Muscle layer of colon (tissue), 2 donors: ENCODE measurements around the gene SEMA4G.

Source experiments
- H3K27ac ChIP-seq: one replicate; pipeline ENCODE4 v1.7.0; 2013; ENCODE audit warnings: low read depth, mild to moderate bottlenecking, low read length, moderate library complexity
- H3K27me3 ChIP-seq, 2 donors: one replicate each; pipeline ENCODE4 v1.7.0; 2013; ENCODE audit warnings: low read length in 2 of 2, mild to moderate bottlenecking in 2 of 2; ENCODE audit not compliant: insufficient read depth in 2 of 2, control insufficient read depth in 1 of 2
- H3K36me3 ChIP-seq: one replicate; pipeline ENCODE4 v1.7.0; 2013; ENCODE audit warnings: mild to moderate bottlenecking, low read length; ENCODE audit not compliant: insufficient read depth
- H3K4me1 ChIP-seq: one replicate; pipeline ENCODE4 v1.7.0; 2013; ENCODE audit warnings: mild to moderate bottlenecking, low read length; ENCODE audit not compliant: insufficient read depth
- H3K4me3 ChIP-seq, 2 donors: one replicate each; pipeline ENCODE4 v1.7.0; 2013; ENCODE audit warnings: low read length in 2 of 2, low read depth in 1 of 2, mild to moderate bottlenecking in 1 of 2, moderate library complexity in 1 of 2
- H3K9ac ChIP-seq: one replicate; pipeline ENCODE4 v1.7.0; 2013; ENCODE audit warnings: low read length
- H3K9me3 ChIP-seq: one replicate; pipeline ENCODE4 v1.7.0; 2013; ENCODE audit warnings: mild to moderate bottlenecking, low read length
- donor health status: abdominal sarcoma.
- donor health status: Adenocarcinoma of cecum.

SEMA4G gene

DNA sequence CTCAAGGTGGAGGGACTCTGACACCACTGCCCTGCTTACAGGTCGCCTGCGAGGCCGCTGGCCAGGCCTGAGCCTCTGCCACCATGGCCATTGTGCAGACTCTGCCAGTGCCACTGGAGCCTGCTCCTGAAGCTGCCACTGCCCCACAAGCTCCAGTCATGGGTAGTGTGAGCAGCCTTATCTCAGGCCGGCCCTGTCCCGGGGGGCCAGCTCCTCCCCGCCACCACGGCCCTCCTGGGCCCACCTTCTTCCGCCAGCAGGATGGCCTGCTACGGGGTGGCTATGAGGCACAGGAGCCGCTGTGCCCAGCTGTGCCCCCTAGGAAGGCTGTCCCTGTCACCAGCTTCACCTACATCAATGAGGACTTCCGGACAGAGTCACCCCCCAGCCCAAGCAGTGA is 33.2 kb downstream of the SEMA4G start:
- Histone ChIP-seq H3K27ac (peak overlapping the region; percentile 65), H3K36me3 (peaks cover 32% of the 10 kb centered on the region), H3K4me1 (peaks cover 35% of the 10 kb centered on the region), H3K9ac (peak overlapping the region; percentile 94), H3K9me3 (no peaks in the 10 kb centered on the region), H3K4me3 (peak overlapping the region in 1 of 2 donors; percentile 79), H3K27me3 (no peaks in the 10 kb centered on the region)

DNA sequence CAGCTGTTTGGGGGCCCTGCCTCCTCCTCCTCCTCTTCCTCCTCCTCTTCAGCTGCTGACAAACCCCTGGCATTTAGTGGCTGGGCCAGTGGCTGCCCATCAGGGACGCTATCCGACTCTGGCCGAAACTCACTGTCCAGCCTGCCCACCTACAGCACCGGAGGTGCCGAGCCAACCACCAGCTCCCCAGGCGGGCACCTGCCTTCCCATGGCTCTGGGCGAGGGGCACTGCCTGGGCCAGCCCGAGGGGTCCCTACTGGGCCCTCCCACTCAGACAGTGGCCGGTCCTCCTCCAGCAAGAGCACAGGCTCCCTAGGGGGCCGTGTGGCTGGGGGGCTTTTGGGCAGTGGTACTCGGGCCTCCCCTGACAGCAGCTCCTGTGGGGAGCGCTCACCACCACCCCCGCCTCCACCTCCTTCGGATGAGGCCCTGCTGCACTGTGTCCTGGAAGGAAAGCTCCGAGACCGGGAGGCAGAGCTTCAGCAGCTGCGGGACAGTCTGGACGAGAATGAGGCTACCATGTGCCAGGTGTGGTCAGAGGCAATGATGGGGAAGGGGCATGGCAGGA is 34.4 kb downstream of the SEMA4G start:
- H3K4me1 ChIP-seq, result peaks cover 40% of the 10 kb centered on the region
- no peaks in the 10 kb centered on the region for H3K27me3 ChIP-seq
- H3K36me3 ChIP-seq, result peaks cover 32% of the 10 kb centered on the region
- H3K9ac ChIP-seq, result no peak overlapping the region
- H3K27ac ChIP-seq, result peak overlapping the region; percentile 19
- no peaks in the 10 kb centered on the region for H3K9me3 ChIP-seq
- H3K4me3 ChIP-seq, result no peak overlapping the region

DNA sequence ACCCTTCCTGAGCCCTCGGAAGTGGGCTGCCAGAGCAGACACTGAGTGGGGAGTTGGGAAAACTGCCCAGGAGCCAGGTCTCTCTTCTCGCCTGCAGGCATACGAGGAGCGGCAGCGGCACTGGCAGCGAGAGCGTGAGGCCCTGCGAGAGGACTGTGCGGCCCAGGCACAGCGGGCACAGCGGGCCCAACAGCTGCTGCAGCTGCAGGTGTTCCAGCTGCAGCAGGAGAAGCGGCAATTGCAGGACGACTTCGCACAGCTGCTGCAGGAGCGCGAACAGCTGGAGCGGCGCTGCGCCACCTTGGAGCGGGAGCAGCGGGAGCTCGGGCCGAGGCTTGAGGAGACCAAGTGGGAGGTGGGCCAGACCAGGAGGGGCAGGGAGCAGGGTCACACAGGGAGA is 36.1 kb downstream of the SEMA4G start:
- no peak overlapping the region for H3K9ac ChIP-seq
- peaks cover 32% of the 10 kb centered on the region for H3K36me3 ChIP-seq
- H3K9me3 ChIP-seq, result no peaks in the 10 kb centered on the region
- no peak overlapping the region for H3K4me3 ChIP-seq
- no peaks in the 10 kb centered on the region for H3K27me3 ChIP-seq
- H3K4me1 ChIP-seq, result peaks cover 38% of the 10 kb centered on the region
- H3K27ac ChIP-seq, result no peak overlapping the region

DNA sequence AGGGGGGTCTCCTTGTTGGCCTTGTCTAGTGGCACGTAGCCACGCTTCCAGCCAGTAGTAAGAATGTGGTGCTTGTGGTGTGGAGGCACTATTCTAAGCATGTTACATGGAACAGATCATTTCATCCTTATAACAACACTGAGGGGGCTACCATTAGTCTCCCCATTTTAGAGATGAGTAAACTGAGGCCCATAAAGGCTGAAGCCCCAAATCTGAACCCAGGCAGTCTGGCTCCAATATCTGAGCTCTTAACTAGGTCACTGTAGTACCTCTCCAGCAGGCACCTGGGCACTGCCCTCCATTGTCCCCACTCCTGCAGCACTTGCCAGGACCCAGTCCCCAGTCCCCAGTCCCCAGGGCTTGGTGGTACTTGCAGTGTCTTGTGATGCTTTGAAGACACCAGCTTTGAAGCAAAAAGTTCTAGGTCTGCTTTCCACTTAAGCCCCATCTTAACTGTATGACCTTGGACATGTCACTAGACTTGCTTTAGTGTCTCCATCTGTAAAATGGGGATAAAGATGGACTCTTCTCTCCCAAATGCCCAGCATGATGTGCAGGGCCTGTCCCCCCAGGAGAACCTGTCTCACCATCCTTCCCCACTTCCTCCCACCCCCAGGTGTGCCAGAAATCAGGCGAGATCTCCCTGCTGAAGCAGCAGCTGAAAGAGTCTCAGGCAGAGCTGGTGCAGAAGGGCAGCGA is 36.7 kb downstream of the SEMA4G start:
- H3K27ac ChIP-seq, result no peak overlapping the region
- H3K4me3 ChIP-seq, result no peak overlapping the region
- peaks cover 32% of the 10 kb centered on the region for H3K4me1 ChIP-seq
- no peaks in the 10 kb centered on the region for H3K27me3 ChIP-seq
- peaks cover 32% of the 10 kb centered on the region for H3K36me3 ChIP-seq
- no peak overlapping the region for H3K9ac ChIP-seq
- H3K9me3 ChIP-seq, result no peaks in the 10 kb centered on the region

DNA sequence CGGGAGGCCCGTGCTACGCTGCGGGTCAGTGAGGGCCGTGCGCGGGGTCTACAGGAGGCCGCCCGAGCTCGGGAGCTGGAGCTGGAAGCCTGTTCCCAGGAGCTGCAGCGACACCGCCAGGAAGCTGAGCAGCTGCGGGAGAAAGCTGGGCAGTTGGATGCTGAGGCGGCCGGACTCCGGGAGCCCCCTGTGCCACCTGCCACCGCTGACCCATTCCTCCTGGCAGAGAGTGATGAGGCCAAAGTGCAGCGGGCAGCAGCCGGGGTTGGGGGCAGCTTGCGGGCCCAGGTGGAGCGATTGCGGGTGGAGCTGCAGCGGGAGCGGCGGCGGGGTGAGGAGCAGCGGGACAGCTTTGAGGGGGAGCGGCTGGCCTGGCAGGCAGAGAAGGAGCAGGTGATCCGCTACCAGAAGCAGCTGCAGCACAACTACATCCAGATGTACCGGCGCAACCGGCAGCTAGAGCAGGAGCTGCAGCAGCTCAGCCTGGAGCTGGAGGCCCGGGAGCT is 37.3 kb downstream of the SEMA4G start:
- Histone ChIP-seq H3K4me1 (peaks cover 26% of the 10 kb centered on the region), H3K9ac (no peak overlapping the region), H3K4me3 (no peak overlapping the region), H3K9me3 (no peaks in the 10 kb centered on the region), H3K27me3 (no peaks in the 10 kb centered on the region), H3K27ac (peak overlapping the region; percentile 58), H3K36me3 (peaks cover 32% of the 10 kb centered on the region)

DNA sequence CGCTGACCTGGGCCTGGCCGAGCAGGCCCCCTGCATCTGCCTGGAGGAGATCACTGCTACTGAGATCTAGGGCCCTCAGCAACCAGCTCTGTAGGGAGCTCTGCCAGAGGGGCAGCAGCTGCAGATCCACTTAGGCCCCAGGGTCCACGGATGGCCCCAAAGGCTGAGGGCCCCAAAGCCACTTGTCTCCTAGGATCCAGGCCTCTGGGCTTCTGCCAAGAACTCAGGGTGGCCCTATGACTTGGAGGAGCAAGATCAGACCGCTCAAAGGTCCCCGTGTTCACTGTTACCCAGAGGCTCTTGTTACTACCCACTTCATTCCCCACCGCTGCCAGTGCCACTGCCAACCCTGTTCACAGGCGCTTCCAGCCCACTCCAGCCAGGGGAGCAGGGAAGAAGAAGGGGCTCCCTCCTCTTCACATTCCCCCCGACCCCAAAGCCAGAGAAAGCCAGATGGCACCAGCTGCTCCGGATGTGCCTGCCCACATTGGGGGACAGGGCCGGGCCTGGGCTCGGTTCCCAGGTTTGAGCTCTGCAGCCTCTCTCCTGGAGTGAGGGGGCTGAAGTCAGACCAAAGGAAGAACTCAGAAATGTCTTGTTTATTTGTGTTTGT is 37.9 kb downstream of the SEMA4G start:
- H3K9ac ChIP-seq, result no peak overlapping the region
- H3K9me3 ChIP-seq, result no peaks in the 10 kb centered on the region
- H3K36me3 ChIP-seq, result peaks cover 32% of the 10 kb centered on the region
- H3K27me3 ChIP-seq, result no peaks in the 10 kb centered on the region
- peaks cover 23% of the 10 kb centered on the region for H3K4me1 ChIP-seq
- no peak overlapping the region for H3K4me3 ChIP-seq
- H3K27ac ChIP-seq, result peak overlapping the region; percentile 58

DNA sequence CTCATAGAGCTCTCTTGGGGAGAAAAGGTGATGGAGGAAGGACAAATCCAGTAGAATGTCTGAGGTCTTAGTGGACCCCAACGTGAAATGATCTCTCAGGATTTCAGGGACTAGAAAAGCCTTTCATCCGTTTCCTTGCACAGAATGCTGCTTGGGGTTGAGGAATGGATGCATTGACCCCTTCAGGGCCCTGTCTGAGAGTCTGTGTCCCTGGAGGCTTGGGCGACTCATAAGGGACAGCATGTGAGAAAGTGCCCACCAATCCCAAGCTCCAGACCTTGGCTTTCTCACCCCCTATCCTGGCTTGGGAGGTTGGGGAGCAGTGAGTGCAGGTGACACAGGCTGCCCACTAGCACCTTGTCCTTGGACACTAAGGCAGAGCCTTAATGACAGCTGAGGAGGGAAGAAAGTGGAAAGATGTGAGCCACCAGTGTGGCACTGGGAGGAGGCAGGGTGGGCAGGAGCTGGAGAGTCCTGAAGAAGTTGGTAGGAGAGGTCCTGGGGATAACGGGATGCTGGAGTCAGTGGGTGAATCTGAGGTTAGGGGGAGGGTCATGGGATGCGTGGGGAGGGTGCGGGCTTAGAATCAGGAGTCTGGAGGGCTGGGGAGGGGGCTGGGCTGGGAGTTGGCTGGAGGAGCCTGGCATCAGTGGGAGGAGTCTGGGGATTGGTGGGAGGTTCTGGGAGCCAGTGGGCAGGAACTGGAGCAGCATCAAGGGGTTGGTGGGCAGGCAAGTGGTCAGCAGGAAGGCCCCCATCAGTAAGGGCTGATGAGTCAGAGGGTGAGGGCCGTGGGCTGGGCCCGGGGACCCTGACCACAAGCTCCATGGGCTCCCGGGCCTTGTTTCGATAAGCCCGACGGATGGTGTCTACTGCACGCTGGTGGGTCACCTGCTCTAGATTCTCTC is 38.9 kb downstream of the SEMA4G start:
- peaks cover 22% of the 10 kb centered on the region for H3K4me1 ChIP-seq
- H3K27ac ChIP-seq, result peak overlapping the region; percentile 25
- no peaks in the 10 kb centered on the region for H3K27me3 ChIP-seq
- H3K4me3 ChIP-seq, result no peak overlapping the region
- H3K36me3 ChIP-seq, result peaks cover 26% of the 10 kb centered on the region
- no peaks in the 10 kb centered on the region for H3K9me3 ChIP-seq
- peak overlapping the region; percentile 35 for H3K9ac ChIP-seq

DNA sequence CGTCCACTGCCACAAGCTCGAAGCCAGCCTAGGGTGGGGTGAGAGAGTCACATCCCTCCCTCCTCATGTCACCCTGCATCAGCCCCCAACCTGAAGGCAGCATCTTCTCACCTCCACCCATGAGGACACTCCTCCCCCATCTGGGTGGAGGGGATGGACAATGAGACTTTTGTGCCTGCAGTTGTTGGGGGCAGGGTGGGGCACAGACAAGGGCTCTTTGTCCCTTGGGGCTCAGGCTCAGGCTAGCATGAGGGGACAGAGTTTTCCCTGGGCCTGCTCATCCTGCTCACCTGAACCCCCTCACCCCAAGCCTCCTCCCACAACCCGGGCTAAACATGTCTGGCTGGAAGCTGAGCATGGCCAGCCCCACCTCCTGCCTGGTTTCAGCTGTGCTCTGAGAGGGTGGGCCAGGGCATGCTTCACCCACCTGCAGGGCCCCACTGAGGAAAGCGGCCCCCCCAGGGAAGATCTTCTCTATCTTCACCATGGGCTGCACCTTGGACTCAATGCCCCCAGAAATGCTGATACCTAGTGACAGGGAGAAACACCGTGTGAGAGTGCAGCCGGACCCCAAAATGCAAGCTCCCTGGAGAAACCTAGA is 39.6 kb downstream of the SEMA4G start:
- H3K27ac ChIP-seq, result peak overlapping the region; percentile 6
- no peak overlapping the region for H3K4me3 ChIP-seq
- H3K4me1 ChIP-seq, result peaks cover 27% of the 10 kb centered on the region
- no peak overlapping the region for H3K9ac ChIP-seq
- H3K36me3 ChIP-seq, result peaks cover 18% of the 10 kb centered on the region
- no peaks in the 10 kb centered on the region for H3K27me3 ChIP-seq
- H3K9me3 ChIP-seq, result no peaks in the 10 kb centered on the region

DNA sequence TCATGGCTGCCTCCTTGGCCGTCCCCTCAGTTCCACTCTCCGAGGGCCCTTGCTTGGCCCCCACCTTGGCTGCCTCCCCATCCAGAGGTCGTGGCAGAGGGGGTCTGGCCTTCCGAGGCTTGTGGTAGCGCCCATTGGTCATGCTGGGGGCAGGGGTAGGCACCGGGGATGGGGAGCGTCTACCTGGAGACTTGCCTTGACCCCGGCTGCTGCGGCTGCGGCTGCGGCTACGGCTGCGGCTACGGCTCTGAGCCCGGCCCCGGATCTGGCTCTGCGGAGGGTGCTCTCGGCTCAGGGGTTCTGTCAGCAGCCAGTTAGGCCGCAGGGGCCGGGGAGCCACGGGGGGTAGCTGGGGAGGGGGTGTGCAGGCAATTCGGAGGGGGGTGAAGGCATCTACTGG is 41.0 kb downstream of the SEMA4G start:
- H3K27me3 ChIP-seq, result no peaks in the 10 kb centered on the region
- H3K27ac ChIP-seq, result no peak overlapping the region
- H3K4me1 ChIP-seq, result peaks cover 30% of the 10 kb centered on the region
- H3K36me3 ChIP-seq, result peaks cover 10% of the 10 kb centered on the region
- no peak overlapping the region for H3K4me3 ChIP-seq
- H3K9me3 ChIP-seq, result no peaks in the 10 kb centered on the region
- H3K9ac ChIP-seq, result no peak overlapping the region

DNA sequence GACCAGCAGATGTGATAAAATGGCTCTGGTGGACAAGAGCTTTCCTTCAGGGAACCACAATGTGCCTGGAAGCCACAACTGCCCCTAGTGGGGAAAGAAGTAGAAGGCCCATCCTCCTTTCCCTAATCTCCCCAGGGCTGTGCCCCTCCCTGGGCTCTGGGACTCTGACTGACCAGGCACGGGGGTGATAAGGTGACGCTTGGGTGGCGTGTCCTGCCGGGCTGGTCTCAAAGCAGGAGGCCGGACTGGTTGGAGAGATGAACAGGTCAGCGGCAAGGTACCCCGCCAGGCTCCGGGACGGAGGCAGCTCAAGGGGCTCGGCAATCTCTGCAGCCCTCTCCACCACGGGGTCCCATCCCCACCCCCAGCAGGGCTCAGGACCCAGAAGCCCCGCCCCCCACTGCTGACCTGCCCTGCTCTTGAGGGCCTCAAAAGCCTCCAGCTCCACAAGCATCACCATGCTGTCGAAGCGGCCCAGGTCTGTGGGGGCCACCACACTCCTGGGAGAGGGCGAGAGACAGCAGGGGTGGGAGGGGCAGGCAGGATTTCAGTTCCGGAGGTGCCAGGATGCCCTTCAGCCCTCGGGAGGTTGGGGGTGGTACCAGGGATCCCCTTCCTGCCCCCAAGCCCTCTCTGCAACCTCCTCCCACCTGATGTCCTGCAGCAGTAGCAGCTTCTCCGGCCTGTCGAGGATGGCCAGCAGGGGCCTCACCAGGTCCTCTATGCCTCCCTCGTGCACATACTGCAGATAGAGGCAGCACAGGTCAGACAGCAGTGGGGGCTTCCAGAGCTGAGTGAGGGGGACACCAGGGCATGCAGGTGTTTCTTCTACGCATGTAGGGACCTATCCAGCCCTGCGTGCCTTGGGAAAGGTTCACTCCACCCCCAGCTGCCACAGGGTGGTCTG is 42.5 kb downstream of the SEMA4G start:
- Histone ChIP-seq H3K9me3 (no peaks in the 10 kb centered on the region), H3K4me3 (no peak overlapping the region), H3K36me3 (no peaks in the 10 kb centered on the region), H3K4me1 (peaks cover 30% of the 10 kb centered on the region), H3K27ac (no peak overlapping the region), H3K27me3 (peaks cover 0 to 12% of the 10 kb centered on the region in 2 donors), H3K9ac (no peak overlapping the region)
